Activated effector memory CD4-positive, alpha-beta T cell treated with anti-CD3 and anti-CD28 coated beads, Interleukin-2, amount 50 U/mL, for 16 hours (primary cell): ENCODE measurements around the gene KRTAP5-1.
"Not testable (repeated sequence)": the region's sequence is repeated elsewhere in the genome, so short reads cannot be mapped to it uniquely, and the experiment has no call there.

ENCODE experiments used
- DNase-seq: peaks from one replicate; pipeline ENCODE4 v3.0.0-alpha.2; 2020

KRTAP5-1 gene

GRCh38 chr11:1600626-1601025 lies 15.5 kb upstream of the KRTAP5-1 start:
- DNase-seq = no peak

GRCh38 chr11:1598816-1599215 lies 13.7 kb upstream of the KRTAP5-1 start:
- DNase-seq = no peak

GRCh38 chr11:1598406-1598805 lies 13.3 kb upstream of the KRTAP5-1 start:
- DNase-seq = not testable (repeated sequence)

GRCh38 chr11:1597994-1598380 lies 12.9 kb upstream of the KRTAP5-1 start, which contains the start of gene KRTAP5-2:
TSS of gene KRTAP5-2 (minus strand) at chr11:1598294. CDS start at chr11:1598250, 44 bp downstream.
- DNase-seq = no peak

- DNase-seq = no peak
Measured at GRCh38 chr11:1597331-1597993, 12.4 kb upstream of the KRTAP5-1 start.

GRCh38 chr11:1596576-1597121 lies 11.6 kb upstream of the KRTAP5-1 start:
- not testable (repeated sequence) for DNase-seq

GRCh38 chr11:1595994-1596575 lies 11.0 kb upstream of the KRTAP5-1 start:
- DNase-seq = not testable (repeated sequence)

- DNase-seq = peak; percentile 2
Measured at GRCh38 chr11:1592628-1593027, 7.5 kb upstream of the KRTAP5-1 start.

GRCh38 chr11:1589996-1590395 lies 4.9 kb upstream of the KRTAP5-1 start:
- no peak for DNase-seq

GRCh38 chr11:1589191-1589963 lies 4.3 kb upstream of the KRTAP5-1 start:
- DNase-seq = not testable (repeated sequence)

GRCh38 chr11:1586699-1587098 lies 1.6 kb upstream of the KRTAP5-1 start:
- no peak for DNase-seq

GRCh38 chr11:1582909-1583308 lies 2.2 kb downstream of the KRTAP5-1 start:
- not testable (repeated sequence) for DNase-seq

- DNase-seq = no peak
Measured at GRCh38 chr11:1581976-1582375, 3.1 kb downstream of the KRTAP5-1 start.

GRCh38 chr11:1576825-1577224 lies 8.3 kb downstream of the KRTAP5-1 start:
- DNase-seq = peak; percentile 9

- DNase-seq = not testable (repeated sequence)
Measured at GRCh38 chr11:1575756-1576155, 9.3 kb downstream of the KRTAP5-1 start.

- DNase-seq = no peak
Measured at GRCh38 chr11:1574933-1575242, 10.2 kb downstream of the KRTAP5-1 start.

GRCh38 chr11:1574238-1574932 lies 10.7 kb downstream of the KRTAP5-1 start:
- peak; percentile 87 for DNase-seq

- DNase-seq = no peak
Measured at GRCh38 chr11:1573903-1574237, 11.2 kb downstream of the KRTAP5-1 start.

GRCh38 chr11:1573077-1573902 lies 11.8 kb downstream of the KRTAP5-1 start:
- peak; percentile 78 for DNase-seq

- DNase-seq = peak; percentile 97
Measured at GRCh38 chr11:1572197-1573076, 12.6 kb downstream of the KRTAP5-1 start, which contains the start of gene DUSP8. TSS of gene DUSP8 (minus strand) at chr11:1572271. CDS start at chr11:1565826, 6,445 bp downstream.

GRCh38 chr11:1571760-1572196 lies 13.3 kb downstream of the KRTAP5-1 start:
- DNase-seq = peak; percentile 62
